Measurements from ENCODE around the gene ACOX3.

Gene ACOX3

GRCh38 chr4:8467016-8467415 is 26.5 kb upstream of the ACOX3 start:
- DNase-seq: no peak

- no peak for DNase-seq
These were observed 25.4 kb upstream of the ACOX3 start for GRCh38 chr4:8465615-8466611.

DNA sequence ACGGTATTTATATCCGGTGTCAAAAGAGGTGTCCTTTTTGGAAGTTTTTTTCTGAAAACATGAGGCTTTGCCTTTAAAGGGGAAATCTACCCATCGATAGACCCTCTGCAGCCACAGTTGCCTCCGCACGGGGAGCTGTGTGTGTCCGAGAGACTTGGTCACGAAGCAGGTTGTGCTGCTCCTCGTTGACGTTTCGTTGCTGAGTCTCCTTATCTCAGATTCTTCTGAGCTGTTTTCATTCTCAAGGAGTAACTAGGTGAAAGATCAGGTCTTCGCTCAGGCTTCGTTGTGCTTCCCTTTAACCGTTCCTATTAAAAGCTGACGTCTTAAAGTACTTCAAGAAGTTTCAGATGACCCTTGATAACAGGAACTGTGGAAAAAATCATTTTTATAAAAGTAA is 23.9 kb upstream of the ACOX3 start:
- DNase-seq: no peak

- DNase-seq: no peak
These were observed 23.3 kb upstream of the ACOX3 start for GRCh38 chr4:8463811-8464210.

- DNase-seq: no peak
These were observed 21.1 kb upstream of the ACOX3 start for GRCh38 chr4:8461616-8462015.

DNA sequence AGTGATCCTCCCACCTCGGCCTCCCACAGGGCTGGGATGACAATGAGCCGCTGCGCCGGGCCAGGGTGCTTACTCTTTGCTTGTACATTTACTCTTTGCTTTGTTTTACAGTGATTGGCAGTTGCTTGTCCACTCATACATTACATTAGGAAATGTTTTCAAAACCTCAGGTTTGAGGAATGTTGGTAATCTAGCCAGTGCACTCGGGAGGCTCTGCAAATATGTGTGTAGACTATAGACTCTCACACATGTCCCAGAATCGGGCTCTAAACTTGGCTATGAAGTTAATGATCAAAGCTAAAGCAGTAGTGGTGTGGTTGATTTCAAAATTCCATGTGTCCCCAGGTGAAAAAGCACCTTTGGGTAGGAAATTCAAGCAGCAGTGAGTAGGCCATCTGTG is 20.6 kb upstream of the ACOX3 start:
- DNase-seq: no peak

DNA sequence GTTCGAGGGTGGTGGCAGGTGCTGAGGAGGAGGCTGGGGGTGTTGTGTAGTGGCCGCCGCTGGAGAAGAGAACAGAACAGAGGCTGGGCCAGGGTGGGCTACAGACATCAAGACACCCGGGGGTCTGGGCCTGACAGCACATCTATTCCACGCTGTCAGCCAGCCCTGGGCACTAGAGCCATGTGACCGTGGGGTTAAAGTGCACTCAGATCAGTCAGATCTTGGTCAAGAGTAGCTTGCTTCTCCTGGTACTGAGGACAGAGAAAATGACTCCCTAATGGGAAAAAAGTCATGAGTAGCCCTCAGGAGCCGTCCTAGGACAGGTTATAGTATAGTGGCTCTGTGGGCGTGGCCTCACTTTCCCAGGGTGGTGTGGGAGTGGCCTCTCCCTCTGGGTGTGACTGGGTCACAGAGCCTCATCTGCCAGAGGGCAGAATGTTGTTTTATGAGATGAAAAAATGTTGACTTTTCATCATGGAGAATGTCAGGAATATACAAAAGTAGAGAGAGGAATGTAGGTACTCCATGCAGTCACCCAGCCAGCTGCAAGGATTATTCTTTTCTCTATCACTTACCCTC is 19.4 kb upstream of the ACOX3 start:
- DNase-seq: no peak

DNA sequence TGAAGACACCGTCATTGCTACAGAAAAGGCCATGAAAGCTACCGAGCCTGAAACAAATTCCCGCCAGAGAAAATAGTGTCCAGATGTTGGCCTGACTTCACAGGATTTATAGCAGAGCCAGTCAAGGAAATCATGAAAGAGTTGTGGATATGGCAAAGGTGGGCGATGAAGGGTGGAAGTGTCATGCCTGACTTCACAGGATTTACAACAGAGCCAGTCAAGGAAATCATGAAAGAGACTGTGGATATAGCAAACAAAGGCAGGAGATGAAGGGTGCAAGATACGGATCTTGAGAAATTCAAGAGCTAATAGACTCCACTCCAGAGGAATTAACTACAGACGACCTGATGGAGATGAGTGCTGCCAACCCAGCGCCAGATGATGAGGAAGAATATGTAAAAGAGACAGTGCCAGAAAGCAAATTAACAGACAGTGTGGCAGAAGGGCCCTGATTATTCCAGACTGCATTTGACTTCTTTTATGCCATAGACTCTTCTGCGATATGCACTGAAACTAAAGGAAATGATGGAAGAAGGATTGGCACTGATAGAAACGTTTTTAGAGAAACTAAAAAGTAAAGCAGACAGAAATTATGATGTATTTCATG is 17.2 kb upstream of the ACOX3 start:
- DNase-seq: no peak

DNA sequence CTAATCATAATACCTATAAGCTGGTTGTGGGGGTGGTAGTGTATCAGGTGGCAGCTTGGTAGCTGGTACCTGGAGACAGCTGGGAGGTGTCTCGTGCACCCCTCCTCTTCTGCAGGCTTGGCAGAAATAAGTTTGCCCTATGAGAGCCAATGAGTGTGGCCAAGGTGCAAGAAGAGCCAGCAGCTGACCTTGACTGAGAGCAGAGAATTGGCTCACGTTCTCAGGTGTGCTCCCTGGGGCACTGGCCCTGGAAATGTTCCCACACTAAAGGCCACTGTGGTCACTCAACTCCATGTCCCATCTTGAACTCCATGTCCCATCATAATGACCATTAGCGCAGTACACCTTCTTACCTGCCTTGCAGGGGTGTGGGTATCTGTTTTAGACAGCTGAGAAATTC is 13.4 kb upstream of the ACOX3 start:
- DNase-seq: no peak

- DNase-seq: no peak
These were observed 11.1 kb upstream of the ACOX3 start for GRCh38 chr4:8451440-8452182.

GRCh38 chr4:8446122-8446521 is 5.6 kb upstream of the ACOX3 start:
- no peak for DNase-seq

DNA sequence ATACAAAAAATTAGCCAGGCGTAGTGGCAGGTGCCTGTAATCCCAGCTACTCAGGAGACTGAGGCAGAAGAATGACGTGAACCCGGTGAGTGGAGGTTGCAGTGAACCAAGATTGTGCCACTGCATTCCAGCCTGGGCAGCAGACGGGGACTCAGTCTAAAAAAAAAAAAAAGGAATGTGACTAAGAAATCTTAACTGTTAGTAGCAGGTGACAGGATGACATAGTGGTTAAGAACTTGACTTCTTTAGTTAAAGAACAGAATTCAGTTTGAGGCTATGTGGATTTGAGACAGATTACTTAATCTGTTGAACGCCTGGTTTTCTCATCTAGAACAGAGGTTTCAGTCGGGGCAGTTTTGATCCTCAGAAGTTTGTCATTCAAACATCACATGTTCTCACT is 3.3 kb upstream of the ACOX3 start:
- no peak for DNase-seq

GRCh38 chr4:8442596-8443358 is 2.3 kb upstream of the ACOX3 start:
- no peak for DNase-seq

DNA sequence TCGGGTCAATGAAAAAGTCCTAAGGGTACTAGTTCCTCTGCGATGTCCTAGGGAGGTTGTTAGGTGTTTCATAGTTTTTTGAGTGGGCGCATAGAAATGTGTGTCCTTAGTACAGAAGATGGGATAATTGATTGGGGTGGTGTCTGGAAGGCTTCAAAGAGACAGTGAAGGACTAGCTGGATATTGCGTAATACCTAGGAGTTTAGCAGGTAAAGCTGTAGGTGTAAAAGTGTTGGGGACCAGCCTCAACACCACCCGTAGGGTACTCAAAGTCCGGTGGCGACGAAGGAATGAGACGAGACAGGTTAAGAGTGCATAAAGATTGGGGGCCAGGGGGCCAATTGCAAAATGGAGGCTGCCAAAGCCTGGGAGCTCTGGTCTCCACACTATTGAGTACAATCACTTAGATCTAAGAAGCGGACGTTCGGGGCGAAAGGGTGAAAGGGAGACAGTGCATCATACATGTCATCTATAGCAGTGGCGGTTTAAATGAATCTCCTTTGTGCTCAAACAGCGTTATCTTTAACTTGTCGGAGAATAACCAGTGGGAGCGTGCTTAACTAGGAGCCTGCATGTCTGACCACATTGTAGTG is 1.1 kb upstream of the ACOX3 start:
- no peak for DNase-seq

- no peak for DNase-seq
These were observed 520 bp downstream of the ACOX3 start for GRCh38 chr4:8439914-8440491.

- no peak for DNase-seq
These were observed 1.4 kb downstream of the ACOX3 start for GRCh38 chr4:8439168-8439567.

DNA sequence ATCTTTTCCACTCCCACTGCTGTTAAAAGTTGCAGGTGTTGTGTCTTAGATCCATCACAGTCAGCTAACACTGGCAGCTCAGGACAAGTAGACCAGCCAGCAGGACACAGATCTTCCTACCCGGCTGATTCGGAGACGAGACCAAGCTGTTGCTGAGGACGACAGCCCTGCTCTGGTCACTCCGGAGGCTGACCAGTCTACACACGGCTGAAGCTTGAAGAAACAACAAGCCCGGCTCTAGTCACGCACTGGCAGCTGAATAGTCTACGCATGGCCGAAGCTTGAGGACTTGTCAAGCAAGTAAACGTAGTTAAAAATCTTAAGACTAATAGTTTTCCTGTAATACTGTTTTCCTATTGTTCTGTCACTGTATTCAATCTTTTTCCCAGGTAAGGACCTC is 1.8 kb downstream of the ACOX3 start:
- no peak for DNase-seq

GRCh38 chr4:8437281-8437680 is 3.2 kb downstream of the ACOX3 start:
- DNase-seq: no peak

DNA sequence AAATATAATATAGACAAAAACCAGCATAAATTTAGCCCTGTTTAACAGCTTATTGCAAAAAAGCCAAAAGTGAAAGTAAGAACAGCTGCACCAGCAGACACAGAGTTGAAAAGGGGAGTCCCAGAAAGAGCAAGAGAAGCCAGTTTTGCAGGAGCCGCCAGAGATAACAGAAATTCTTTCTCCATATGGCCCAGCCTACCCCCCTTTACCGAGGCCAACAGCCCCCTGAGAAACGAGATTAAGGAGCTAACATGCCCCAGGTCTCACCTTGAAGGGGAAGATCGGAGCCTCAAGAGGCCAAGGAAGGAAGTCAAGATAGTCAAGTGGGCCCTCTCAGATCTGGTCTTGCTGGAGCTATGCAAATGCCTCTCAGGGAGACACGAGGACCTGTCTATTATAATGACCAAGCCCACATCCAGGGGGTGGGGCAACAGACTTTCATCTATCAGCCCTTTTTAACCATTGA is 4.8 kb downstream of the ACOX3 start:
- DNase-seq: no peak

GRCh38 chr4:8434251-8435073 is 6.1 kb downstream of the ACOX3 start:
- no peak for DNase-seq
